GM23338 (cell line): ENCODE measurements around the gene ULK4. TPM values are rescaled to one million over a fixed set of nuclear protein-coding genes. Genes with fewer than 3 reads are reported as not detected.

Experiments used
- ATAC-seq: fragments of 200-7000 bp; cut with Tn5 transposase; 3 replicates; pipeline ENCODE4 v1.9.1; 2020
- DNase-seq: peaks from one replicate; pipeline ENCODE4 v3.0.0-alpha.2; 2015; ENCODE audit warnings: low spot score
- H2AFZ ChIP-seq: fragments of 200-600 bp; sonication (generic); 2 replicates; pipeline ENCODE4 v1.8.0; 2016; ENCODE audit warnings: antibody characterized with exemption, mild to moderate bottlenecking, moderate library complexity
- H3F3A ChIP-seq: fragments of 200-600 bp; sonication (generic); replicated peaks from 2 replicates; pipeline ENCODE4 v1.8.0; 2017; ENCODE audit warnings: antibody characterized with exemption, mixed run types, low read depth
- H3K27ac ChIP-seq: fragments of 200-600 bp; sonication (generic); 2 replicates; pipeline ENCODE4 v1.6.1; 2016; ENCODE audit warnings: low read depth
- H3K27me3 ChIP-seq: fragments of 200-600 bp; sonication (generic); 2 replicates; pipeline ENCODE4 v1.8.0; 2016; ENCODE audit warnings: mild to moderate bottlenecking, mixed run types, moderate library complexity; ENCODE audit not compliant: insufficient read depth
- H3K36me3 ChIP-seq: fragments of 200-600 bp; sonication (generic); 2 replicates; pipeline ENCODE4 v1.8.0; 2016; ENCODE audit warnings: mild to moderate bottlenecking; ENCODE audit not compliant: insufficient read depth
- H3K4me1 ChIP-seq: fragments of 200-600 bp; sonication (generic); 2 replicates; pipeline ENCODE4 v1.8.0; 2016; ENCODE audit warnings: mild to moderate bottlenecking, moderate library complexity; ENCODE audit not compliant: insufficient read depth
- H3K4me2 ChIP-seq: fragments of 200-600 bp; sonication (generic); 2 replicates; pipeline ENCODE4 v1.7.1; 2017; ENCODE audit warnings: mixed run types
- H3K4me3 ChIP-seq: fragments of 200-600 bp; sonication (generic); 2 replicates; pipeline ENCODE4 v1.6.1; 2016; ENCODE audit warnings: mixed run types
- H3K79me2 ChIP-seq: fragments of 200-600 bp; sonication (generic); replicated peaks from 2 replicates; pipeline ENCODE4 v1.8.0; 2017; ENCODE audit warnings: mild to moderate bottlenecking; ENCODE audit not compliant: insufficient read depth
- H3K9me2 ChIP-seq: fragments of 200-600 bp; sonication (generic); 2 replicates; pipeline ENCODE4 v1.8.0; 2017; ENCODE audit not compliant: insufficient read depth
- H4K20me1 ChIP-seq: fragments of 200-600 bp; sonication (generic); replicated peaks from 2 replicates; pipeline ENCODE4 v1.8.0; 2017; ENCODE audit warnings: mild to moderate bottlenecking; ENCODE audit not compliant: insufficient read depth
- H3K27ac Mint-ChIP-seq: 2 replicates; pipeline ENCODE4 v1.8.0; 2020; ENCODE audit warnings: inconsistent platforms, mild to moderate bottlenecking, moderate library complexity, mixed read lengths
- H3K27me3 Mint-ChIP-seq: 3 replicates; pipeline ENCODE4 v1.8.0; 2022; ENCODE audit warnings: low read depth, mild to moderate bottlenecking, moderate library complexity, mixed read lengths, inconsistent platforms; ENCODE audit not compliant: insufficient read depth, poor library complexity
- H3K36me3 Mint-ChIP-seq: 3 replicates; pipeline ENCODE4 v1.8.0; 2021; ENCODE audit warnings: low read depth, mild to moderate bottlenecking, inconsistent platforms, moderate library complexity, mixed read lengths
- H3K4me1 Mint-ChIP-seq: 3 replicates; pipeline ENCODE4 v1.8.0; 2020; ENCODE audit warnings: mild to moderate bottlenecking, inconsistent platforms, mixed read lengths
- H3K4me3 Mint-ChIP-seq: 3 replicates; pipeline ENCODE4 v1.8.0; 2021; ENCODE audit warnings: moderate library complexity, mild to moderate bottlenecking, inconsistent platforms, mixed read lengths
- H3K9me3 Mint-ChIP-seq: 3 replicates; pipeline ENCODE4 v1.8.0; 2020; ENCODE audit warnings: moderate library complexity, mild to moderate bottlenecking, inconsistent platforms, mixed read lengths
- ETS1 ChIP-seq: IDR thresholded peaks from 2 replicates; pipeline ENCODE4 v1.6.1; 2016; ENCODE audit warnings: antibody characterized with exemption
- EZH2 ChIP-seq: fragments of 200-600 bp; sonication (generic); IDR thresholded peaks from one replicate; pipeline ENCODE4 v1.8.0; 2017; ENCODE audit warnings: antibody characterized with exemption, mild to moderate bottlenecking, low read depth; ENCODE audit not compliant: unreplicated experiment
- EZH2phosphoT487 ChIP-seq: fragments of 200-600 bp; sonication (generic); IDR thresholded peaks from one replicate; pipeline ENCODE4 v1.8.1; 2018; ENCODE audit warnings: antibody characterized with exemption; ENCODE audit not compliant: unreplicated experiment
- JUNB ChIP-seq: IDR thresholded peaks from one replicate; pipeline ENCODE4 v1.6.1; 2016; ENCODE audit warnings: antibody characterized with exemption; ENCODE audit not compliant: unreplicated experiment
- NANOG ChIP-seq: IDR thresholded peaks from 2 replicates; pipeline ENCODE4 v1.6.1; 2016; ENCODE audit warnings: antibody characterized with exemption, borderline replicate concordance
- POLR2AphosphoS5 ChIP-seq: IDR thresholded peaks from 2 replicates; pipeline ENCODE4 v1.6.1; 2016; ENCODE audit warnings: antibody characterized with exemption, low read depth
- REST ChIP-seq: IDR thresholded peaks from one replicate; pipeline ENCODE4 v1.6.1; 2018; ENCODE audit warnings: antibody characterized with exemption; ENCODE audit not compliant: unreplicated experiment
- STAT1 ChIP-seq: IDR thresholded peaks from one replicate; pipeline ENCODE4 v1.6.1; 2016; ENCODE audit warnings: antibody characterized with exemption; ENCODE audit not compliant: unreplicated experiment
- ZNF114 ChIP-seq: fragments of 250-450 bp; sonication (Bioruptor Pico); IDR thresholded peaks from 2 replicates; pipeline ENCODE4 v1.5.0; 2020; ENCODE audit warnings: mild to moderate bottlenecking, moderate library complexity
- ZNF462 ChIP-seq: fragments of 250-450 bp; sonication (Bioruptor Pico); IDR thresholded peaks from 2 replicates; pipeline ENCODE4 v1.5.0; 2020; ENCODE audit warnings: mild to moderate bottlenecking, moderate library complexity
- polyA plus RNA-seq: library from polyadenylated mRNA; unstranded; fragments of >200 nt; fragmentation: Nextera tagmentation; extraction: Ambion mirVana; gene quantifications from 2 replicates; pipeline ENCODE4 v1.2.1, GENCODE V29; 2016
- total RNA-seq: library from RNA; depleted of rRNA; stranded (reverse); fragments of >200 nt; shearing (Covaris generic); gene quantifications from 2 replicates; pipeline ENCODE4 v1.2.3, GENCODE V29; 2014

Gene ULK4
- total and polyA plus RNA-seq, 2 experiments from 2014 or later: 20.8 to 41.4 TPM

DNA sequence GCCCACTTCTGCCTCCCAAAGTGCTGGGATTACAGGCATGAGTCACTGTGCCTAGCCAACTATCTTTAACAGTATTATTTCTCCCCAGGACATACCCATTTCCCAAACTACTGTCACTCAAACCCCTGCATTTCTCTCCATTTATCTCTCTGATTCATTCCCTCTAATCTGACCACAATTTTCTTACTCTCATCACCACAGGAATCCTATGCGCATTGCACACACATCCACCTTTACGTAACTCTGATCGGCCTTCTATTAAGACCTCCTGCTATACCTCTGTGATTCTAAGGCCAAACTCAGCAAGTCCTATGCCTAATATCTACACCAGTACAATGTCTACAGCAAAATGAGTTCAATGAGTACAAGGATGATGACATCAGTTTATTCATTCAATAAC is 235.0 kb downstream of the ULK4 start (continued):
- TF ChIP-seq ZNF462 (CRISPR knock-in tag): no peak
- no peak for TF ChIP-seq POLR2AphosphoS5
- no peak for TF ChIP-seq STAT1
- no peak for TF ChIP-seq NANOG

DNA sequence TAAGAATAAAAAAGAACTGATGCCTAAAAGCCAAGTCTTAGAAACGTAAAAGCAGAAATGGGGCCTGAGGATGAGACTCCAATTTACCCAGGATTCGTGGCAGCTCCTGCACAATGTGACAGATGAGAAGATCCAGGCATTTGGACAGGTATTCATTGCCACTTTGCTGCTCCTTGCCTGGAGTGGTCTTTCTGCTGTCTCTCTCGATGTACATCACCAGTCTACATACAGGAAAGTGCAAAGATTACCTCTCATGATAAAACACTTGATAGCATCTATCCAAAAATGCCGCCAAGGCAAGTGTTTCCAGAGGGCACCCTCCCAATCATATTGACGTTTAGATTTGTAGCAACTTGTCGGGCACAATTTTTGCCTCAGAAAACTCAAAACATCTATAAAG is 244.3 kb downstream of the ULK4 start:
- H4K20me1 ChIP-seq: peaks cover under 1% of the 10 kb centered on the region; the same call in 1 of the 2 replicates

More for the DNA sequence above, 244.3 kb downstream of the ULK4 start:
- Mint-ChIP-seq H3K27ac (peak overlapping the region; percentile 3; the same call in 1 of the 2 replicates), H3K9me3 (no peaks in the 10 kb centered on the region), H3K4me3 (no peak overlapping the region), H3K4me1 (no peaks in the 10 kb centered on the region), H3K36me3 (no peaks in the 10 kb centered on the region), H3K27me3 (no peaks in the 10 kb centered on the region)
- DNase-seq (no peak), ATAC-seq (no peak)
- Histone ChIP-seq H3F3A (no peaks in the 10 kb centered on the region), H3K9me2 (no peaks in the 10 kb centered on the region), H3K79me2 (no peaks in the 10 kb centered on the region), H3K4me2 (no peak overlapping the region), H3K4me1 (no peaks in the 10 kb centered on the region), H3K27ac (no peak overlapping the region), H2AFZ (no peak overlapping the region), H3K27me3 (no peaks in the 10 kb centered on the region), H3K4me3 (no peak overlapping the region), H3K36me3 (no peaks in the 10 kb centered on the region)
- TF ChIP-seq ZNF114 (CRISPR knock-in tag): no peak
- TF ChIP-seq NANOG: no peak
- TF ChIP-seq REST: no peak
- TF ChIP-seq STAT1: no peak
- TF ChIP-seq EZH2: no peak
- no peak for TF ChIP-seq POLR2AphosphoS5
- TF ChIP-seq ETS1: no peak
- no peak for TF ChIP-seq EZH2phosphoT487
- TF ChIP-seq JUNB: no peak
